C1 segment of cervical spinal cord (tissue), 14 donors: ENCODE data around the gene GPR132.
"Not testable (repeated sequence)": the region's sequence is repeated elsewhere in the genome, so short reads cannot be mapped to it uniquely, and the experiment has no call there.

Experiments
- DNase-seq, 14 donors: peaks; one replicate each; lab custom pipeline; 2025; lab: John Stamatoyannopoulos, UW

Gene GPR132

GRCh38 chr14:105091054-105091516 is 25.9 kb upstream of the GPR132 start:
- no peak for DNase-seq

GRCh38 chr14:105090493-105091053 is 25.3 kb upstream of the GPR132 start:
- peak in 8 of 14 donors; percentile 12 to 70 (median 42) for DNase-seq

GRCh38 chr14:105089746-105090492 is 24.7 kb upstream of the GPR132 start:
- no peak for DNase-seq

- DNase-seq = no peak
Observed at GRCh38 chr14:105088812-105089745, 23.8 kb upstream of the GPR132 start.

- DNase-seq = no peak
Observed at GRCh38 chr14:105087963-105088811, 23.0 kb upstream of the GPR132 start.

GRCh38 chr14:105087308-105087962 is 22.2 kb upstream of the GPR132 start:
- DNase-seq = peak in 1 of 14 donors; percentile 36

- peak in 6 of 14 donors; percentile 29 to 62 (median 46) for DNase-seq
Observed at GRCh38 chr14:105086833-105087307, 21.6 kb upstream of the GPR132 start.

GRCh38 chr14:105085766-105086165 is 20.5 kb upstream of the GPR132 start:
- no peak for DNase-seq

GRCh38 chr14:105084741-105085571 is 19.7 kb upstream of the GPR132 start:
- no peak for DNase-seq

- no peak for DNase-seq
Observed at GRCh38 chr14:105083926-105084685, 18.9 kb upstream of the GPR132 start.

GRCh38 chr14:105082703-105083102 is 17.5 kb upstream of the GPR132 start:
- DNase-seq = no peak

GRCh38 chr14:105081473-105081872 is 16.2 kb upstream of the GPR132 start:
- not testable (repeated sequence) for DNase-seq

GRCh38 chr14:105080161-105080560 is 14.9 kb upstream of the GPR132 start:
- no peak for DNase-seq

GRCh38 chr14:105078294-105078693 is 13.1 kb upstream of the GPR132 start:
- DNase-seq = no peak

GRCh38 chr14:105077649-105077995 is 12.4 kb upstream of the GPR132 start:
- DNase-seq = no peak

- no peak for DNase-seq
Observed at GRCh38 chr14:105076805-105077648, 11.8 kb upstream of the GPR132 start.

- DNase-seq = no peak
Observed at GRCh38 chr14:105076296-105076804, 11.1 kb upstream of the GPR132 start.
